ENCODE measurements around the gene BCL2L12.
"Not testable (repeated sequence)": the region's sequence is repeated elsewhere in the genome, so short reads cannot be mapped to it uniquely, and the experiment has no call there.

BCL2L12 gene, protein sequence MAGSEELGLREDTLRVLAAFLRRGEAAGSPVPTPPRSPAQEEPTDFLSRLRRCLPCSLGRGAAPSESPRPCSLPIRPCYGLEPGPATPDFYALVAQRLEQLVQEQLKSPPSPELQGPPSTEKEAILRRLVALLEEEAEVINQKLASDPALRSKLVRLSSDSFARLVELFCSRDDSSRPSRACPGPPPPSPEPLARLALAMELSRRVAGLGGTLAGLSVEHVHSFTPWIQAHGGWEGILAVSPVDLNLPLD

GRCh38 chr19:49665351-49666119, at the start of gene BCL2L12, which contains the start of gene IRF3:
Gene BCL2L12 (plus strand): TSS chr19:49665933. CDS start chr19:49666693, 760 bp downstream.
Gene IRF3 (minus strand): TSS chr19:49665857. CDS start chr19:49664838, 1,019 bp downstream.
- DNase-seq = peak; percentile 93

GRCh38 chr19:49616532-49616931, 49.2 kb upstream of the BCL2L12 start:
- no peak for DNase-seq

DNA sequence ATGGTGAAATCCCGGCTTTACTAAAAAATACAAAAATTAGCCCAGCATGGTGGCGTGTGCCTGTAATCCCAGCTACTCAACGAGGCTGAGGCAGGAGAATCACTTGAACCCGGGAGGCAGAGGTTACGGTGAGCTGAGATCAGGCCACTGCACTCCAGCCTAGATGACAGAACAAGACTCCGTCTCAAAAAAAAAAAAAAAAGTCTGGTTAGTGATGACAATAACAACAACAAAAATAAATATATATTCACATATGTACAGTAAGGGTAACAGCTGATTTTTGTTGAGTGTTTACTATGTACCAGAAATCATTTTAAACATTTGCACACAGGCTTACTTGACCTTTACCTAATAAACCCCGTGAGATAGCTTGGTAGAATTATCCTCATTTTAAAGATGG, 48.8 kb upstream of the BCL2L12 start:
- no peak for DNase-seq

GRCh38 chr19:49617860-49618259, 47.9 kb upstream of the BCL2L12 start:
- DNase-seq = not testable (repeated sequence)

- DNase-seq = no peak
Measured at GRCh38 chr19:49624967-49625910, 40.5 kb upstream of the BCL2L12 start.

GRCh38 chr19:49626226-49626625, 39.5 kb upstream of the BCL2L12 start:
- DNase-seq = no peak

DNA sequence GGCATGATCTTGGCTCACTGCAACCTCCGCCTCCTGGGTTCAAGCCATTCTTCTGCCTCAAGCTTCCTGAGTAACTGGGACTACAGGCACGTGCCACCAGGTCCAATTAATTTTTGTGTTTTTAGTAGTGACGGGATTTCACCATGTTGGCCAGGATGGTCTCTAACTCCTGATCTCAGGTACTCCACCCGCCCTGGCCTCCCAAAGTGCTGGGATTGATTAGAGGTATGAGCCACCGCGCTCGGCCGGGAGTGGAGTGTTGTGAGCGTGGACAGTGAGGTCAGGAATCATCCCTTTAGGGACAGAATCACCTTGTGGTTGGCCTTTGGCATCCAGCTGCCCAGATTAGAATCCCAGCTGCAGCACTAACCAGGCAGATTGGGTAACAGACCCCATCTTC, 36.1 kb upstream of the BCL2L12 start:
- no peak for DNase-seq

GRCh38 chr19:49631014-49631588, 34.6 kb upstream of the BCL2L12 start:
- no peak for DNase-seq

DNA sequence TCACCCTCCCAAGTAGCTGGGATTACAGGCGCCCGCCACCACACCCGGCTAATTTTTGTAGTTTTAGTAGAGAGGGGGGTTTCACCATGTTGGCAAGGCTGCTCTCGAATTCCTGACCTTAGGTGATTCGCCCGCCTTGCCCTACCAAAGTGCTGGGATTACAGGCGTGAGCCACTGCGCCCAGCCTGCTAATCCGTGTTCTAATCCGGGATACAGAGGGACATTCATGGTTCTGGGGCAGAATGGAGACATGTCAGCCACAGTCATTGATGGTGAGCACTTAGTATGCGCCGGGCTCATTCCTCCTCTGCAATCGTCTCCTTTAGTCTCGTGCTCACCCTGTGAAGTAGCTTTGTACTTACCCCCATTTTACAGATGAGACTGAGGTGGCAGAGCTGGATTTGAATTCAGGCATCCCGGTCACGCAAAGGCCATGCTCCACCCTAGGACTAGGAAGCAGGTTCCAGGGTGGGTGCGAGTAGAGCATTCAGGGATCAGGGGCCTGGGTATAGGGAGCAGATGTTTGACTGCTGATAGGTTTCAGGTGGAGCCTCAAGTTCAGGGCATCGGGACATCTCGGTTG, 34.0 kb upstream of the BCL2L12 start:
- DNase-seq = no peak

DNA sequence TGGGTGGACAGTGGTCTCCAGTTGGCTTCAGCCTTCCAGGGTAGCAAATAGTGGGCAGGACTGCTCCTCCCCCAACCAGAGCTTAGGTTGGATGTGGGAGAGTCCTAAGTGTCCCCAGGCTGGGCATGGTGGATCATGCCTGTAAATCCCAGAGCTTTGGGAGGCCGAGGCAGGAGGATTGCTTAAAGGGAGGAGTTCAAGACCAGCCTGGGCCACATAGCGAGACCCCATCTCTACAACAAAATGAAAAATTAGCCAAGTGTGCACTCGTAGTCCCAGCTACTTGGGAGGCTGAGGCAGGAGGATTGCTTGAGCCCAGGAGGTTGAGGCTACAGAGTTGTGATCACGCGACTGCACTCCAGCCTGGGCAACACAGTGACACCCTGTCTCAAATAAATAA, 33.2 kb upstream of the BCL2L12 start:
- no peak for DNase-seq

GRCh38 chr19:49633273-49633672, 32.5 kb upstream of the BCL2L12 start:
- DNase-seq = not testable (repeated sequence)

GRCh38 chr19:49635530-49636232, 30.1 kb upstream of the BCL2L12 start:
- no peak for DNase-seq

GRCh38 chr19:49636233-49636932, 29.4 kb upstream of the BCL2L12 start:
- DNase-seq = no peak

GRCh38 chr19:49637821-49638738, 27.7 kb upstream of the BCL2L12 start:
- DNase-seq = no peak

DNA sequence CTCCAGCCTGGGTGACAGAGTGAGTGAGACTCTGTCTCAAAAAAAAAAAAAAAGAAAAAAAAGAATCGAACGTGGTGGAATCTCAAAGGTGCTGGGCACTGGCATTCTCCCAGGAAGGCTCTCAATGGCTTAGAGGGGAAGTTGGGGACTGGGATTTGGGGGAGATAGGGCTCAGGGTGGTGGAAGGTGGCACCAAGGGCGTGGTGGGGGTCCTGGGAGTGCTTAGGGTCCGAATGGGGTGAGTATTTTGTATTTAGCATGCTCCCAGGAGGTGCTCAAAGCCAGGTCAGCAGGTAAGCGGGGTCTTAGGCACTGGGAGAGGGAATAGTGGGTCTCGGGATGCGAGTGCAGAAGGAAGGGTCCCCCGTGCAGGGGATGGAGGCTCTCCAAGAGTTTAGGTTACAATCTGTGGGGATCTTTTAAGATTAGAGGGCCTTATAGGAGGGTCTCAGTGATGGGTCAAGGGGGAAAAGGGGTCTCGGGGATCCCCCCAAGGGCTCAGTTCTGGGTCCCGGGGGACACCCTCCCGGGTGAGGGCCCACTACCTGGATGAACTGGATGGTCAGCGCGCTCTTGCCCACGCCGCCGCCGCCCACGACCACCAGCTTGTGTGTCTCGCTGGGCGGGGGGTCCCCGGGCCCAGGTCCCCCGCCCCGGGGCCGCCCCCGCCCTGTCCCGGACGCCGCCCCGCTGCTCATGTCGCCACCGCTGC, 26.2 kb upstream of the BCL2L12 start:
- DNase-seq = no peak

- peak; percentile 98 for DNase-seq
Measured at GRCh38 chr19:49640113-49640898, 25.4 kb upstream of the BCL2L12 start, which contains the start of gene RRAS. Gene RRAS (minus strand): TSS chr19:49640143. CDS start chr19:49640098, 45 bp downstream.

GRCh38 chr19:49641688-49642491, 23.8 kb upstream of the BCL2L12 start, which contains the start of gene SCAF1:
Gene SCAF1 (plus strand): TSS chr19:49642209. CDS start chr19:49645027, 2,818 bp downstream.
- peak; percentile 98 for DNase-seq
